HG03439 (cell line): ENCODE data around the gene MAPK8IP2.
"Not testable (repeated sequence)": the region's sequence is repeated elsewhere in the genome, so short reads cannot be mapped to it uniquely, and the experiment has no call there.

ENCODE experiments used
- ATAC-seq: cut with Tn5 transposase; IDR thresholded peaks from one replicate; pipeline ENCODE4 v1.9.1; 2021; ENCODE audit warnings: mild to moderate bottlenecking, moderate library complexity; ENCODE audit not compliant: unreplicated experiment

The MAPK8IP2 gene

DNA sequence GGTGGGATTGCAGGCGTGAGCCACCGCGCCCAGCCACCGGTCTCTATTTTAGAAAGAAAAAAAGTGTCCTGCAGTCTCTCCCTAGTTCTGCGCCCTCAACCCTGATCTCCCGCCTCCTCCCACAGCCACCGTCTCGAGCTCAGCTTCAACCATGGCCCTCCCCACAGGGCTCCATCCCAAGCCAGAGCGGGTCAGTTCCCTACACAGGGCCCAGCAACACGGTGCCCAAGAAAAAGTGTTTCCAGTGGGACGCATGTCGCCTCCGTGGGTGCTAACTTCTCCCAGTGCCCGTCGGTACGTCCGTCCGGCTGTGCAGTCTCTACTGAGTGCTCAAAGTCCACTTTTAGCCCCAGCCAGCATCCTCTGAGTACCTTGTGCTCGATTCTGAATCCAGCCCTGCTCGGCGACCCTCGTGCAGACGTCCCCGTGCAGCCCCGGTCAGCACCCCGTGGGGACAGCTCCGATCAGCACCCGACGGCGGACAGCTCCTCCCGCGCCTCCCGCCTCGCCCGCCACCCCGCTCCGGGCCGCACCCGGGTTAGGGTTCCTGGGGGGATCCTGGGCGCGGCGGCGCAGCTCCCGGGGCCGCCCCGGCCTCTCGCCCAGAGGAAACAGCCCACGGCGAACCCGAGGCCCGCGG is 657 bp upstream of the MAPK8IP2 start:
- no peak for ATAC-seq

DNA sequence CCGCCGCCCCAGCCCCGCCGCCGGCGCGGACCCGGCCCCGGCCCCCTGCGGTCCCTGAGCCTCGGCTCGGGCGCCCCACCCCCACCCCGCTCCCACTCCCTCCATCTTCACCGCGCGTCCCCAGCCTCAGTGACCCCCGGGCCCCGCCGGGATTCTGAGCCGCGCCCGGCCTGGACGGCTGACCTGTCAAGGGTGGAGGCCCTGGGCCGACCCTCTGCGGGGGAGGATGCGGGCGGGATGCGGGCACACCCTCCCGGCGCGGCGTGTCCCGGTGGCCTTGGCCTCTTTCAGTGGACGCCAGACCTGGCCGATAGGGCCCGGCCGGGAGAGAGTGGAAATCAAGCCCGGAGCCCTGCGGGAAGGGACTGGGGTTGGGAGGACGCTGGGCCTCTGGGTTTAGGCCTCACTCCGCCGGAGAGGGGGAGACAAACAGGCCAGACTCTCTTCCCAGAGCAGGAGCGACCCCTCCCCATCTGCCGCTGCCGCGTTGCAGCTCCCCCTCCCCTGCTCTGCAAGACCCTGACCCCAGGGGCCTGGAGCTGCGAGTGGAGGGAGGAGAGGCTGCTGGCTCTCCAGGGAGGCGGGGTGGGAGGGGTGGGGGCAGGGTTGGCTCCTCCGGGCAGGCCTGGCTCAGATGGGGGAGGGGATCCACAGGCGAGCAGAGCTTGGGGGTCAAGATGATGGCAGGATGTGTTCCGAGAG is 525 bp downstream of the MAPK8IP2 start:
- ATAC-seq: no peak

DNA sequence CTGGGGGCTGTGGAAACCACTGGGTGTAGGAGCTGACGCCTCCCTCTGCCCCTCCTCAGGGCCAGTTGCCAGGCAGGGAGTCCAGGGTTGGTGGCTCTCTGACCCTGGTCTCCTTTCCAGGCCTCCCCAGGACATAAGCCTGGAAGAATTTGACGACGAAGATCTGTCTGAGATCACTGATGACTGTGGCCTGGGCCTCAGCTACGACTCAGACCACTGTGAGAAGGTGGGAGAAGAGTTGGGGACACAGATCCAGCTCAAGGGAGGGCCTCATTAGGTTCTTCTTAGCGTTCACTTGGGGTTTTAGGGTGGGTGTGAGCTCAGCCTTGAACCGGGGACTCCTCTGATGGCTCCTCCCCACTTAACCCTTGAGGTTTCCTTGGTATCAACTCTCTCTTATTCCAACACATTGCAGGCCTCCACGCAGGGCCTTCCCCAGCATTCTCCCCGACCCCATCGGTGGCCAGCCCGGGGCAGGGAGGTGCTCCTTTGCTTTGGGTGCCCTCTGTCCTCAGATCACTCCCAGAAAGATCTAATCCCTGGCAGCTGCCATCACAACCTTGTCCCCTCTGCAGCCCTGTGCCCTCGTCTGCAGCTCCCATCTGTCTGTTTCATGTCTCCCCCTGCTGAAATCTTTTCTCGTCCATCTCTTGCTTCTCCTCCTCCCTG is 1.2 kb downstream of the MAPK8IP2 start:
- no peak for ATAC-seq

DNA sequence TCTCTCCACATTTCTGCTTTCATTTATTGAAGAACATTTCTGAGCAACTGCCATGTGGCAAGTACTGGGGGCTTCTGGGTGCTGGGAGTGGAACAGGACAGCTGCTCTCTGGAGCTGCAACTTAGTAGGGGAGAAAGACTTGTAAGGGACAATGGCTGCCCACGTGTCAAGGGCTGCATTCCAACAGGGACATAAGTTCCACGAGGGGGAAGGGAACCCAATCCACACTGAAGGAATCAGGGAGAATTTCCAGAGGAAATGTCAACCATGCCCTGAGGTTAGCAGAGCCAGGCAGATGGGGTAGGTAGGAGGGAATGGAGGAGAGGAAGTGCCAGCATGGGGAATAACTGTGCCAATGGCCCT is 1.7 kb downstream of the MAPK8IP2 start:
- ATAC-seq: no peak

DNA sequence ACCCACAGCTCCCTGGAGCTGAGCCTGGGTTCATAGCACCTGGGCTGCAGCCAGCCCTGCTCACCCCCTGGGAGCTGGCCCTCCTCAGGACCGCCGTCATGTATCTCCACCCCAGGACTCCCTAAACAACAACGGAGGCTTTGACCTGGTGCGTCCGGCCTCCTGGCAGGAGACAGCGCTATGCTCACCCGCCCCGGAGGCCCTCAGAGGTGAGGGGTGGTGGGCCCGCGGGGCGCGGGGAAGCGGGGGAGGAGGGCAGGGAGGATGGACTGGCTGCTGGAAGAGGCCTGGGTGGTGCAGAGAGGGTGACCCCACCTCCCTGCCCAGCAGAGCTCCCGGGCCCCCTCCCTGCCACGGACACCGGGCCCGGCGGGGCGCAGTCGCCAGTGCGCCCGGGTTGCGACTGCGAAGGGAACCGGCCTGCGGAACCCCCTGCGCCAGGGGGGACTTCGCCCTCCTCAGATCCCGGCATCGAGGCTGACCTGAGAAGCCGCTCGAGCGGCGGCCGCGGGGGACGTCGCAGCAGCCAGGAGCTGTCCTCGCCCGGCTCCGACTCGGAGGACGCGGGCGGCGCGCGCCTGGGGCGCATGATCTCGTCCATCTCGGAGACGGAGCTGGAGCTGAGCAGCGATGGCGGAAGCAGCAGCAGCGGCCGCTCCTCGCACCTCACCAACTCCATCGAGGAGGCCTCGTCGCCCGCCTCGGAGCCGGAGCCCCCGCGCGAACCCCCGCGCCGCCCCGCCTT is 3.1 kb downstream of the MAPK8IP2 start:
- ATAC-seq: no peak

DNA sequence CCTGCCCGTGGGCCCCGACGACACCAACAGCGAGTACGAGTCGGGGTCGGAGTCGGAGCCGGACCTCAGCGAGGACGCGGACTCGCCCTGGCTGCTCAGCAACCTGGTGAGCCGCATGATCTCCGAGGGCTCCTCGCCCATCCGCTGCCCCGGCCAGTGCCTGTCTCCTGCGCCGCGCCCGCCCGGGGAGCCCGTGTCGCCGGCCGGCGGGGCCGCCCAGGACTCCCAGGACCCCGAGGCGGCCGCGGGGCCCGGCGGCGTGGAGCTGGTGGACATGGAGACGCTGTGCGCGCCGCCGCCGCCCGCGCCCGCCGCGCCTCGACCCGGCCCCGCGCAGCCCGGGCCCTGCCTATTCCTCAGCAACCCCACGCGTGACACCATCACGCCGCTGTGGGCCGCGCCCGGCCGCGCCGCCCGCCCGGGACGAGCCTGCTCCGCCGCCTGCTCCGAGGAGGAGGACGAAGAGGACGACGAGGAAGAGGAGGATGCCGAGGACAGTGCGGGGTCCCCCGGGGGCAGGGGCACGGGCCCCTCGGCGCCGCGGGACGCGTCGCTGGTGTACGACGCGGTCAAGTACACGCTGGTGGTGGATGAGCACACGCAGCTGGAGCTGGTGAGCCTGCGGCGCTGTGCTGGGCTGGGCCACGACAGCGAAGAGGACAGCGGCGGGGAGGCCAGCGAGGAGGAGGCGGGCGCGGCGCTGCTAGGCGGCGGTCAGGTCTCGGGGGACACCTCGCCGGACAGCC is 3.8 kb downstream of the MAPK8IP2 start:
- ATAC-seq: no peak

DNA sequence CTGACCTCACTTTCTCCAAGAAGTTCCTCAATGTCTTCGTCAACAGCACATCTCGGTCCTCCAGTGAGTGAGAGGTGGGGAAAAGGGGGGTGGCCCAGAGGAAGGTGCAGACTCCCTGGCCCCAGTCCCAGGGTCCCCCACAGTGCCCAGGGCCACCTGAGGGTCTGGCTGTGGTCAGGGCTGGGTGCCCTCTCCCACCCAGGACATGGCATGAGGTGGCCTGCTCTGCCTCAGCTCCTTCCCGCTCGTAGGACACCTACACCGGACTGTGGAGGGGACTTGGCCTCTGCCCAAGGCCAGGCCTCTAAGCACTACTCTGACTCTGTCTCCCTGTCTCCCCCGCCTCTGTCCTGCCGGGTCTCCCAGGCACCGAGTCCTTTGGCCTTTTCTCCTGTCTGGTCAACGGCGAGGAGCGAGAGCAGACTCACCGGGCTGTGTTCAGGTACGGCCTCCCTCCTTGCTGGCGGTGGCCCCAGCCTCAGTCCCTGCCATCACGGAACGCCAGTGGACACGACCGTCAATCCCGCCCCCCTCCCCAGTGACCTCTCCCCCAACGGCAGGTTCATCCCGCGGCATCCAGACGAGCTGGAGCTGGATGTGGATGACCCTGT is 4.5 kb downstream of the MAPK8IP2 start:
- no peak for ATAC-seq

DNA sequence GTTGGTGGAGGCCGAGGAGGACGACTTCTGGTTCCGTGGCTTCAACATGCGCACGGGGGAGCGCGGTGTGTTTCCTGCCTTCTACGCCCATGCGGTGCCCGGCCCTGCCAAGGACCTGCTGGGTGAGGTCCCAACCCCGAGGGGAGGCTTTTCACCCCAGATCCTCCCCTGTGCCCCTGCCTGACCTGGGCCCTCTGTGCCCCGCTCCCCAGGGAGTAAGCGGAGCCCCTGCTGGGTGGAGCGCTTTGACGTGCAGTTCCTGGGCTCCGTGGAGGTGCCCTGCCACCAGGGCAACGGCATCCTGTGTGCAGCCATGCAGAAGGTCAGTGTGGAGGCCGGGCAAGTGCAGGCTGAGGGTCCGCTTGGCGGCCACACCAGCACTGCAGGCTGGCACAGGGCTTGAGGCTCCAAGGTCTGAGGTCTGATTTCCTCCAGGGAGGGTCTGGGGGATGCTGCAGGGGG is 5.1 kb downstream of the MAPK8IP2 start:
- ATAC-seq: no peak

DNA sequence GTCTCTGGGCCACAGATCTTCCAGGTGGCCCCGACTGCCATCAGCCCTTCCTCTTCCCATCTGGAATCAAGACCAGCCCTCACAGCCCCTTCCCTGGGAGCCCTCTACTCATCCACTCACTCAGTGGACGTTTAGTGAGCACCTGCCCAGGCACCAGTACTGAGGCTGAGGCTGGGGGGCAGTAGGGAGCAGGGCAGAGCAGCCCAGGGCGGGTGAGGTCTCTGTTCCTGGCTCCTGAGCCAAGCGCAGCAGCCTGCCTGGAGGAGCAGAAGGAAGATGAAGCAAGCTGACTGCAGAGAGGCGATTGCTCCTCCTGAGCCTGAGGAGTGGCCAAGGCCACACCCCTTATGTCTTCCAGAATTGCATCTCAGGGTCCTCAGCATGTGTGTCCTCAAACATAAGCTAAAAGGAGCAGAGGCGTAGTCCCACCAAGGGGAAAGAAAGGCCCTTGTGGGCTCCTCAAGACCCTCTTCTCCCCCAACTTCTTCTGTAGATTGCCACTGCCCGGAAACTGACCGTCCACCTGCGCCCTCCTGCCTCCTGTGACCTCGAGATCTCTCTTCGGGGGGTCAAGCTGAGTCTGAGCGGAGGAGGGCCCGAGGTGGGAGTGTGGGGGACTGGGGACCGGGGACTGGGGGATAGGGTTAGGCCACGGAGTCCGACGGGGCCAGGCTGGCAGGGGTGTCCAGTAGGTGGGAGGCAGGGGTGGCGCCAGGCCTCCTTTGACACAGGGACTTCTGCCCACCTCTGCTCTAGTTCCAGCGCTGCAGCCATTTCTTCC is 5.8 kb downstream of the MAPK8IP2 start:
- ATAC-seq: no peak

DNA sequence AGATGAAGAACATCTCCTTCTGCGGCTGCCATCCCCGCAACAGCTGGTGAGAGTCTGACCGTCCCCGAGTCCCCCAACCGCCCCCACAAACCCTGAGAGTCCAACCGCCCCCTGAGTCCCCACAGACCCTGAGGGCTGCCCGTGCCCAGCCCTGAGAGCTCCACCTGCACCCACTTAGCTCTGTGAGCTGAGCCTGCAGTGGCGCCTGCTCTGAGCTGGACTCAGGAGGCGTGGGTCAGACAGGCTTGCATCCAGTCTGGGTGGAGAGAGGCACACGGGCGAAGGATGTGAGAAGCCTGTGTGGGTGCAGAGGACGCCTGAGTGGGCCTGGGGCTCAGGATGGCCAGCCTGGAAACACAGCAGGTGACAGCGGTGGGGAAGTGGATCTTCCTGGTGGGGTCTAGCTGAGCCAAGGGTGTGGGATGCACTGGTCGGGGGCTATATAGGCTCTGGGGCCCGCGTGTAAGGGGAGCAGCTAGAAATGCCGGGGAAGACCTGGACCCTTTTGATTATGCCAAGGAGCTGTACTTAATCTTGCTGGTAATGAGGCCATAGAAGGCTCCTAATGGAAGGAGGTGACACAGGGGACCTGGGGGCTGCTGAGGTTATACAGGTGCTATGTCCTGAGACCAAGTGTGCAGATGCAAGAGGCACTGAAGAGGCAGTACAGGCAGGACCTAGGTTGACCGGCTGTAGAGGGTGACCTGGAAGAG is 6.5 kb downstream of the MAPK8IP2 start:
- no peak for ATAC-seq

DNA sequence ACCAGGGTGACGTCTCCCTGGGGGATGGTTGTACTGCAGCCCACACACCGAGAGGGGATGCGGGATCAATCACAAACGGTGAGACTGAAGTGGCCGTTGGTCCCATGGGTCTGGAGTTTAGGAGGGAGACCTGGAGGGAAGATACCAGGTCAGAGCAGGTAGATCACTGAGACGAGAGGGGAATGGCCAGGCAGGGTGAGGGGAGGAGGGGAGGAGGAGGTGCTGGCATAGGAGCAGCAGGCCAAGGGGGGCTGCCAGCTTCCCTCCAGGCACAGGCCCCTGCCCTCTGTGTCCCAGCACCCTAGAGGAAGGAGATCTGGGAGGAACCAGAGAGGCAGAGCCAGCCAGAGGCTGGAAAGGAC is 7.0 kb downstream of the MAPK8IP2 start:
- ATAC-seq: no peak

DNA sequence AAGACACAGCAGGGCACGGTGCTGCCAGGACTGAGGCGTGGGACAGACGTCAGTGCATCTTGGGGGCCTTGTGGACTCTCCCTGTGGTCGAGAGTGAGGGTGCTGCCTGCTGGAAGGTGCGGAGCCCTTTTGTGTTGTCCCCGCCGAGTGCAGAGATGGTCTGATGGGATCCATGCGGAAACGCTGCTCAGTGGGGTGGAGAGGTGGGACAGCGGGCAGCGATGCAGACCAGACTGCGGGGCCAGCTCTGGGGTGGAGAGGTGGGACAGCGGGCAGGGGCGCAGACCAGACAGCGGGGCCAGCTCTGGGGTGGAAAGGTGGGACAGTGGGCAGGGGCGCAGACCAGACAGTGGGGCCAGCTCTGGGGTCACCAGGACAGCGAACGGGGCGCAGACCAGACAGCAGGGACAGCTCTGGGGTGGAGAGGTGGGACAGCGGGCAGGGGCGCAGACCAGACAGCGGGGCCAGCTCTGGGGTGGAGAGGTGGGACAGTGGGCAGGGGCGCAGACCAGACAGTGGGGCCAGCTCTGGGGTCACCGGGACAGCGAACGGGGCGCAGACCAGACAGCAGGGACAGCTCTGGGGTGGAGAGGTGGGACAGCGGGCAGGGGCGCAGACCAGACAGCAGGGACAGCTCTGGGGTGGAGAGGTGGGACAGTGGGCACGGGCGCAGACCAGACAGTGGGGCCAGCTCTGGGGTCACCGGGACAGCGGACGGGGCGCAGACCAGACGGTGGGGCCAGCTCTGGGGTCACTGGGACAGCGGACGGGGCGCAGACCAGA is 7.7 kb downstream of the MAPK8IP2 start:
- not testable (repeated sequence) for ATAC-seq

DNA sequence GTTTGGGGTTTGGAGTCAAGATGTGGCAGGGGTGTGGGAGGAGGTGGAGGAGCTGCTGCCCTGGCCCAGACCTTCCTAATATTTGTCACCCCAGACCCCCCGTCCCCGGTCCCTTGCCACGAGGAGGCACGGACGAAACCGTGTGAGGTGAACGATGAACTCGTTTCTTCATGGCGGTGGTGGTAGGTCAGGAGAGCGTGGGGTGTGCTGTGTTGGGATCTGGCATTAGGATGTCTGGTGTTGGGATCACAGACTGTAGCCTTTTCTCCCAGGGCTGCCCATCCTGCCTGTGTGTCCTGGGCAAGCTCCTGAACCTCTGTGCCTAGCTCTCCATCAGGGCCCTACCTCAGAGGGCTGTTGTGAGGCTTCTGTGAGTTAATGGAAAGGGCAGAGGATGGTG is 8.4 kb downstream of the MAPK8IP2 start:
- ATAC-seq: no peak

DNA sequence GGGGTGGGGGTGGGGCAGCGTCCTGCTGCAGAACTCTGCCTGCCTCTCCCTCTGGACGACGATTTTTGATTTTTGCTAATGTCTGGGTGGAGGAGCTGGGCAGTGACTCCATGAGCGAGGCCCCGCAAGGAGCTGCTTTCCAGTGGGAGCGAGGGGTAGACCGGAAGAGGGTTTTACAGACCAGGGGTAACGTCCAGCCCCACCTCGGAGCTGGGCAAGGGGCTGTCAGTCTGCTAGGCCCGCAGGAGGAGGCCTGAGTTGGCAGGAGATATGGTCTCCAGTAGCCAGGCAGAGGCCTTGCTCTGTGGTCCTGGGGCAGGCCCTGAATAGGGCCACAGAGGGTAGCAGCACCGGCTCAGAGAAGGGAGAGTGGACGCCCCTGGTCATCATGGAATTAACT is 9.0 kb downstream of the MAPK8IP2 start:
- ATAC-seq: no peak

DNA sequence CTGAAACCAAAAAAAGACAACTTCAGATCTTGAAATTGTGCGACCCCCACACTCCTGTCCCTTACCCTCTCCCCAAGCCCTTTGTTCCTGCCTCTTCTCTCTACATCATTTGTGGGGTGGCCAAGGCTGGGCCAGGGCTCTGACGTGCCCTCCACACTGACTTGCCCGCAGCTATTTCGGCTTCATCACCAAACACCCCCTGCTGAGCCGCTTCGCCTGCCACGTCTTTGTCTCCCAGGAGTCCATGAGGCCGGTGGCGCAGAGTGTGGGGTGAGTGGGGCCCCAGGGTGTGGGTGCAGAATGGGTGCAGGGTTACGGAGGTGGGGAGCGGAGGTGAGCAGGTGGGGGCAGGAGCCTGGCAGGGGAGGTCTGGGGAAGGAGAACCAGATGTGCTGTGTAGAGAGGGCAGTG is 9.5 kb downstream of the MAPK8IP2 start:
- no peak for ATAC-seq

DNA sequence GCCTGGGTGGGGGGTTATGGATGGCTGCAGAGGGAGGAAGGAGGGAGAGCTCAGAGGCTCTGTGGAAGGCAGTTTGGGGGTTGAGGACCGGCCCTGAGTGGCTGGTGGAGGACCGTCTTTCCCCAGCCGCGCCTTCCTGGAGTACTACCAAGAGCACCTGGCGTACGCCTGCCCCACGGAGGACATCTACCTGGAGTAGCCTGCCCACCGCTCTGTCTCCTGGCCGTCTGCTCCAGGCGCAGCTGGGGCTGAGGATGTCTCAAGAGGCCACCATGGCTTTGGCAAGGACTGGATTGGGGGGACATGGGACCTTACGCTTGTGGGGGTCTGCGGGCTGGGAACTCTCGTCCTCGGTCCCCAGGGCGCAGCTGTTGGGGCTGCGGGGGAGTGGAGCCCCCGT is 10.0 kb downstream of the MAPK8IP2 start:
- no peak for ATAC-seq

DNA sequence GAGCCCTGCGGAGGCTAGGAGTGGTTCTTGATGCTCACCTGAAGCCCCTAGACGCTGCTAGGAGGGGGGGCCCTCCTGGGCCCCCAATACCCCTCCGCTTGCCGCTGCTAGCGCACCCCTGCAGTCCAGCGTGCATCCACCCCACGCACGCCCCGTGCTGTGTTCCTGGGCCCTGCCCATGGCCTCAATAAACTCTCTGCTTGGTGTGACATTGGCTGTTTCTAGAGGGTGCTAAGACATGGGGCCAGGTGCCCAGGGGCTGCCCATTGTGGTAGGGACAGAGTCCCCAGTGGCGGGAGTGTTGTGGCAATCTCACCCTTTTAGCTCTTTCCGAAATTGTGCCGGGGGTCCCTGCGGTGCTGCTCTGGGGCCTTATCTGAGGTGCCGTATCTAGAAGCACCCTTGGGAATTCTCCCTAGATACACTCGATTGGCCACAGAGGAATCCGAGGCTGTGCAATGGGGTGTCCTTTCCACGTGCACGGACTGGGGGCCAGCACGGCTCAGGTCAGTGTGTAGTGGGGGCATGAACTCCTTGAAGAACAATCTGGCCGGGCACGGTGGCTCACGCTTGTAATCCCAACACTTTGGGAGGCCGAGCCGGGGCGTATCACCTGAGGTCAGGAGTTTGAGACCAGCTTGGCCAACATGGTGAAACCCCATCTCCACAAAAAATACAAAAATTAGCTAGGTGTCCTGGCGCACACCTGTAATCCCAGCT is 10.9 kb downstream of the MAPK8IP2 start:
- ATAC-seq: no peak

DNA sequence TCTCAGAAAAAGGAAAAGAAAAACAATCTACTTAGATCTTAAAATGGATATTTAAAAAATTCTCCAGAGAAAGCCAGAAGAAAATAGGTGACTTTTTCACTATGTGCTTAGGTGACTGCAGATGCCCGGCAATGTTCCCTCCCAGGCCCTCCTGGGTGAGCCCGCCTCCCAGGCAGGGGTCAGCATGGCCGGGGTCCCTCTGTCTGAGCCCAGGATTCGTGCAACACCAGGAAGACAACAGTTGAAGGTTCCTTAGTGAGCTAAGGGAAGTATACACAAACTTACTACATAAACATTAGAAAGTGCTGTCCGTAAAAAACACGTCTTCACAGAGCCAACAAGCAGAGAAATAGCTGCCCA is 11.6 kb downstream of the MAPK8IP2 start:
- no peak for ATAC-seq
